Ramos (cell line): Measurements from ENCODE around the gene ANKRD40CL.
"Not testable (repeated sequence)": the region's sequence is repeated elsewhere in the genome, so short reads cannot be mapped to it uniquely, and the experiment has no call there.

Experiments used
- in situ Hi-C: fragments of 300-500 bp; cut with MboI; formaldehyde crosslinking; loops from one replicate; pipeline ENCODE4 v1.14.3; 2022; ENCODE audit warnings: low sequenced_read_pairs; ENCODE audit not compliant: unreplicated experiment

Gene ANKRD40CL, protein sequence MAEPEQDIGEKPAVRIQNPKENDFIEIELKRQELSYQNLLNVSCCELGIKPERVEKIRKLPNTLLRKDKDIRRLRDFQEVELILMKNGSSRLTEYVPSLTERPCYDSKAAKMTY

DNA sequence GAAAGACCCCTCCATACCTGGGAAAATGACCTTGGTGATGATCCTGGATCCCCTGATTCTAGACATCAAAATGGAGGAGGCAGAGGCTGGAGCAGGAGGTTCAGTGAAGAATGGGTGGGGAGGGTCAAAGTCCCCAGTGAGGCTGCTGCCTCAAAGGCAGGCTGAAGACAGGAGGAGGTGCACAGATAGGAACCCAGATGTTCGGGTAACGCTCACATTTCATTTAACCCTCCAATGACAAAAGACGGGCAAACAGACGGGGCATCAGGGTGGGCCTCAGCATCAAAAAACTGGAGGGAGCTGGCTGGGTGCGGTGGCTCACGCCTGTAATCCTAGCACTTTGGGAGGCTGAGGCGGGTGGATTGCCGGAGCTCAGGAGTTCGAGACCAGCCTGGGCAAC lies at the start of gene ANKRD40CL:
TSS of gene ANKRD40CL (minus strand) at position 73 of the 400 bp plus-strand sequence. CDS start 605 bp downstream, outside the sequence.
- in situ Hi-C loops, result no loop called here

DNA sequence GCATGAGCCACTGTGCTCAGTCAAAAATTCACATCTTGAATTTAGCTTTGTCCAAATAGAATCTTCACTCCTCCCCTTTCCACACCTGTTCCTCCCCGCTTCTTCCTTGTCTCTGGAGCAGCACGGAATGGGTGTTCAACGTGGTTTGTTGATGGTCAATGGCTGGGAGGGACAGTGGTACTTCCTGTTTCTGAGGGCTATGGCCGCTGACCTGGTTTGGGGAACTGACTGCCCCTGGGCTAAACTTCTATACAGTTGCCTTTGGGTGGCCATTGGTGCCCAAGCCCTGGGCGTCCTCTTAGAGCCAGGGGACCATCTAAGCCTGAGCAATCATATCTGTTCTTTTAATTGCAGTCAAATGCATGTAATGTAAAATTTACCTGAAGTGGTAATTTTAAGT lies 49.0 kb upstream of the ANKRD40CL start:
- in situ Hi-C loops, result no loop called here

DNA sequence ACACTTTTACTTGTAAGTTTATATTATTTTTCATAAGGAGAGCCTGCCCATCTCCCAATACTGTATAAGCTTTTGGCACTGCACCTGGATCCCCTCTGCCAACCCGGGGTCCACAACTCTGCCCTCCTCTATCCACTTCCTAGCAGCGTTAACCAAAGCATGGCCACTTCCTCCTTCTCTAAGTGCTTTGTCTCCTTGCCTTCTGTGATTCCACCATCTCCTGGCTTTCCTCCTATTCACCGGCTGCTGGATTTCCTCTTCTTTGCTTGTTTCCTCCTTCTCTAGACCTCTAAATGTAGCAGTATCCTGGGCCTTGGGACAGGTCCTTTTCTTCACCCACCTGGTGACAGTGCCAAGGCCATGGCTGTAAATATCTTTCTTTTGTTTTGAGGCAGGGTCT lies 48.1 kb upstream of the ANKRD40CL start:
- in situ Hi-C loops, result no loop called here

DNA sequence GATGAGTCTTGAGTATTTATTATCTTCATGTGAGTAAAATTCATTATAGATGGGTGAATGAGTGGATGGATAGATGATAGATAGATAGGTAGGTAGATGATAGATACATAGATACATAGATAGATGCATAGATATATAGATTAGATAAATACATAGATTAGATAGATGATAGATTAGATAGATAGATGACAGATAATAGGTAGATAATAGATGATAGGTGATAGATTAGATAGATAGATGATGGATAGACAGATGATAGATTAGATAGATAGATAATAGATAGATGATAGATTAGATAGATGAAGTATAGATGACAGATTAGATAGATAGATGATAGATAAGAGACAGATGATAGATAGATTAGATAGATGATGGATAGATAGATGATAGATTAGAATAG lies 46.3 kb upstream of the ANKRD40CL start:
- in situ Hi-C loops, result no loop called here

DNA sequence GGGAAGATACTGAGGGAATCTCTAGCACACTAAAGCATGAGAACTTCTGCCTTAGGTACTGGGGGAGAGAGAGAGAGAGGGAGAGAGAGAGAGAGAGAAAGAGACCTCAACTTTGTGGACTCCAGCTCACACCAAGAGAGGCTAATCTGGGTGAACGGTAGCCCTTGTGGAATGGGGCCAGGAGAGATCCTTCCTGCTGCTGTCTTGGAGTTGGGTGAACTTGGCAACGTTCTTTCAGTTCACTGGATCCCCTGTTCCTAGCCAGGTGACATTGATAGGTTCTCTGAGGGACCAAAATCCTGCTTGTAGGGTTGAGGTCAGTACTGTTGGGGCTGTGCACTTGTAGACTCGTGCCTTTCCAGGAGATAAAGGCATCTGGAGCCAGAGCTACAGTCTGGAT lies 41.6 kb upstream of the ANKRD40CL start:
- in situ Hi-C loops, result no loop called here

DNA sequence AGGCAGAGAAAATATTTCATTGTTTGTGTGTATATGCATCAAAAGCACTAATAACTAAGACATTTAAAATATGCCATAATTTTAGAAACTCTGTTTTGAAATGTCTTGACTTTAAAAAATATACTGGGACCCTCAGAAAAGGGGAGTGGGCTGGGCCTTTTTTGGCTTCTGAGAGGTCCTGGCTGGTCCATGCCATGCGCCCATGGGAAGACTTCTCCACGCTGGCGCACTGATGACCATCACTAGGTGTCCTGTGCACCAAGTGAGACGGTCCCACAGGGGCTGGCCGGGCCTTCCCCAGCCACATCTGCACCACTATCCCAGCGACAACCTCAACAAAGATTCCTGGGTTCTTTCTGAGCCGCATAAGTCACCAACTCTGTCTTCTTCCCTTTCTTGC lies 41.1 kb upstream of the ANKRD40CL start:
- in situ Hi-C loops, result no loop called here

DNA sequence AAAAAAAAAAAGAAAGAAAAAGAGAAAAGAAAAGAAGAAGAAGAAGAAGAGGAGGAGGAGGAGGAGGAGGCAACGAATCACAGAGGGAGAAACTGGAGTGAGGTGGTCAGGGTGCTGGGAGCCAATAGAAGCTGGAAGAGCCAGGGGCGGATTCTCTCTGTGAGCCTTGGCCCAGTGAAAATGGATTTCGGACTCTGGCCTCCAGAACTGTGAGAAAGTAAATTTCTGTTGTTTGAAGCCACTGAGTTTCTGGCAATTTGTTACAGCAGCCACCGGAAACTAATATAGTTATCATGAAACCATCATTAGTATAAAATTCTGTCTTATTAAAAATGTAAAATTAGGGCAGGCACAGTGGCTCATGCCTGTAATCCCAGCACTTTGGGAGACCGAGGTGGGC lies 40.4 kb upstream of the ANKRD40CL start:
- in situ Hi-C loops, result no loop called here

DNA sequence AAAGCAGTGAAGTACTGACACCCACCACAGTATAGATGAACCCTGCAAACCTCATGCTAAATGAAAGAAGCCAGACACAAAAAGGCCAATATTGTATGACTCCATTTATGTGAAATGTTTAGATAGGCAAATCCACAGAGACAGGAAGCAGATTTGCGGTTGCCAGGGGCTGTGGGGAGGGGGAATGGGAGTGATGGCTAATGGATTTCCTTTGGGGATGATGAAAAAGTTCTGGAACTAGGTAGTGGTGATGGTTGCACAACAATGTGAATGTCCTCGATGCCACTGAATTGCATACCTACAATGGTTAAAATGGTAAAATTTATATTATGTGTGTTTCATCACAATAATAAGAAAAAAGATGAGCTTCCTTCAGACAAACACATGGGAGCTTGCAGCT lies 39.7 kb upstream of the ANKRD40CL start:
- in situ Hi-C loops, result no loop called here

DNA sequence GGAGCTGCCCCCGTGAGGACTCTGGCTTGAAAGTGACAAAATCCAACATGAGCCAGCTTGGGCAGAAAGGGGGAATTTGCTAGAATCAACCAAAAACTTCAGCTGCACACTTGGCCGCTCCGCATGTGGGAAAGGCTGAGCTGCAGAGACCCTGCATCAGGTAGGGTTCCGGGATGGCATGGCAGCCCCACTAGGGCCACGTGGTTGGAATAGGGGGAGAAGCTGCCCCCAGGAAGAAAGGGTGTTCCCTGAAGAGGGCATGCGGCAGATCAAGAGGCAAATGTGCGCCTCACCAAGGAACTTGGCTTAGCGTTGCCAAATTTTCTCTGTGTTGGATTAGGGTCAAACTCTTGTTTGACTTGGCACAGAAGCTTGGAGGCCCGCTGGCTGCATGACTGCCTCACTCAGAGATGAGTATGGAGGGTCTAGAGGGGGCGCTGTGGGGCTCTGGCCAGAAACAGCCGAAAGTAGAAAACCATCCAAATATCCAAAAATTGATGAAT lies 38.9 kb upstream of the ANKRD40CL start:
- in situ Hi-C loops, result no loop called here

DNA sequence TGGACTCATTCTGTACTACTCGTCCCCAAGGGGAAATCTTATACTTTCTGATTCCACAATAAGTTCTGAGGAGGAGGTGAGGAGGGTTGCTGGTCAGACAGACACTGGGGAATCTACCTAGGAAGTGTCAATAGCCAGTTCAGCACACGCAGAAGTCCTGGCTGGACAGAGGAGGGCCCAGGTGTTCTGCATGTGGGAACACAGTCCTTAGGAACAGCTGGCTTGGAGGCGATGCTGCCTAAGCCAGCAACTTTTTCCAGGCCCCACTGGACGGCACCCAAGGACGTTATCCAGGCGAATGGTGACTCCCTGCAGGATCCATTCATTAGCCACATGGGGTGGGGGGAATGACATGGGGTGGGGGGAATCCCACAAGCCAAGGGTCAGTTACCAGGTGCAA lies 38.2 kb upstream of the ANKRD40CL start:
- in situ Hi-C loops, result no loop called here

DNA sequence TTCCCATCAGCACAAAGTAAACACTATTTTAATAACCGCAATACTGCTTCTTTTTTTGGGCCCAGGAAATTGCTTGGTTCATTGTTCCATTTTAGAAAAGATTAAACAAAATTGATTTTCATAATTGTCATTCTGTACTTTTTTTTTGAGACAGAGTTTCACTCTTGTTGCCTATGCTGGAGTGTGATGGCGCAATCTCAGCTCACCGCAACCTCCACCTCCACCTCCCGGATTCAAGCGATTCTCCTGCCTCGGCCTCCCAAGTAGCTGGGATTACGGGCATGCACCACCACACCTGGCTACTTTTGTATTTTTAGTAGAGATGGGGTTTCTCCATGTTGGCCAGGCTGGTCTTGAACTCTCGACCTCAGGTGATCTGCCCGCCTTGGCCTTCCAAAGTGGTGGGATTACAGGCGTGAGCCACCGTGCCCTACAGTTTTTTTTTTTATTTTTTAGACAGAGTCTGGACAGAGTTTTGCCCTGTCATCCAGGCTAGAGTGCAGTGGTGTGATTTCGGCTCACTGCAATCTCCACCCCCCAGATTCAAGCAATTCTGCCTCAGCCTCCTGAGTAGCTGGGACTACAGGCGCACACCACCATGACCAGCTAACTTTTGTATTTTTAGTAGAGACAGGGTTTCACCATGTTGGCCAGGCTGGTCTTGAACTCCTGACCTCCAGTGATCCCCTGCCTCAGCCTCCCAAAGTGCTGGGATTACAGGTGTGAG lies 37.6 kb upstream of the ANKRD40CL start:
- in situ Hi-C loops, result not testable (repeated sequence)

DNA sequence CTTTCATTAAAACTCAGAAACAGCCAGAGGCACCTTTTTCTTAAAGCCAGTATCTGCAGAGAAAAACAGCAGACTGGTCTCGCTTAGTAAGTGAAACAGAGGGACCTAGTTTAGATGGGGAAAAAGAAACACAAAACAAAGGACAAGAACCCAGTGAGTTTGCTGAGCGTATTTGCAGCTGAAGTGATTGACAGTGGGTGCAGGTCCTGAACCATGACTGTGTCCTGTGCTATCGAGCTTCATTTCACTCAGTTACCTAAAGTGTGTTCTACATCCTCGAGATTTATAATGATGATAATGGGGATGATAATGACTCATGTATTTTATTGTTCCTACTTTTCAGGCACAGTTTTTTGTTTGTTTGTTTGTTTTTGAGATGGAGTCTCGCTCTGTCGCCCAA lies 36.4 kb upstream of the ANKRD40CL start:
- in situ Hi-C loops, result no loop called here

DNA sequence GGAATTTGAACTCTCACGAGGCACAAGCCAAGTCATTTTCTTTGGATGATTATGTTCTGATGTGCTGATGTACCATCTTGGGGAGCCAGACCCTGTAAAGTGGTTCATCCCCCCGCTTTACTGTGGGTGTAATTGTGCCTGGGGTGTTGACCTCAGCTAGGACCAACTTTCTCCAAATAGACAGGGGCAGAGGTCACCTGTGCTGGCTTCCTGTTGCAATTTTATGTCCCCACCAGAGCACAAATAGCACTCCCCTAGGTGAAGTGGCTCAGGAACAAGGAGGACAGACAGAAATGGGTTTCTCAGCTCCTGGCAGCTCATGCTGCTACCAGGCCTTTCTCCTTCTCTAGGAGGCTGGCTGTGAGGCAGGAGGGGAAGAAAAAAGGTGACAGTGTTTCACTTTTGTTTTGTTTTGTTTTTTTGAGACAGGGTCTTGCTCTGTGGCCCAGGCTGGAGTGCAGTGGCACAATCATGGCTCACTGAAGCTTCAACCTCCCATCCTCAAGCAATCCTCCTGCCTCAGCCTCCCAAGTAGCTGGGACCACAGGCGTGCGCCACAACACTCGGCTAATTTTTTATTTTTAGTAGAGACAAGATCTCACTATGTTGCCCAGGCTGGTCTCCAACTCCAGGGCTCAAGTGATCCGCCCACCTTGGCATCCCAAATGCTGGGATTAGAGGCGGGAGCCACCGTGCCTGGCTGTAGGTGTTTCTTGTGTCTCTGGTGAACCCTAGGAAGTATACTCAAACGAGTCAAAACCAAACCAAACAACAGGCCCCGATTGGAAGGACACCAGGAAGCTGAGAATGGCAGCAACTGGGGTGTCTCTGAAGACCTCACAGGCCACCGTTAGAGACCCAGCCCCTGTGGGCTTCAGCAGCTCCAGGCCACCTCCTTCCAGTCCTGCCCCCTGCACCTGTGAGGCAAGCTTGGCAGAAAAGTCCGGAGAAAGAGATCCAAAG lies 35.6 kb upstream of the ANKRD40CL start:
- in situ Hi-C loops, result no loop called here

DNA sequence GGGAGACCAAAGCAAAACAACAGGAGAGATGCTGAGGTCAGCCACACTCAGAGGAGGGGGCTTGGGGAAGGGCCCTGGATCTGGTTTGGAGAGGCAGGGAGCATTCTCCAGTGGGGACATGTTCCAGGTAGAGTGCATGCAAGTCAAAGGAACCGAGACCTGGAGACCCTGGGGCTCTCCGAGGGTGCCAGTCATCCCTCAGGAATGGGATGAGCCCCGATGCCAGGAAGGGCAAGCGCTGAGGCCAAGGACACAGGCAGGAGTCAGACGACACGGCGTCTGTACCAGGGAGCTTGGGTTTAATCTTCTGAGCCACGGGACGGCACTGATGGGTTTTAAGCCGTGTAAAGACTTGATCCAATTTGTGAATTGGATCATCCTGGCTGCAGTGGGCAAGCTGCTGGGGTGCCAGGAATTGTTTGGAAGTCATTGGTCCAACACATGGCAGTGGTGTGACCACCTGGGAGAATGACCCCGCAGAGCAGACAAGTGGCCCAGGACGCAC lies 32.9 kb upstream of the ANKRD40CL start:
- in situ Hi-C loops, result no loop called here

DNA sequence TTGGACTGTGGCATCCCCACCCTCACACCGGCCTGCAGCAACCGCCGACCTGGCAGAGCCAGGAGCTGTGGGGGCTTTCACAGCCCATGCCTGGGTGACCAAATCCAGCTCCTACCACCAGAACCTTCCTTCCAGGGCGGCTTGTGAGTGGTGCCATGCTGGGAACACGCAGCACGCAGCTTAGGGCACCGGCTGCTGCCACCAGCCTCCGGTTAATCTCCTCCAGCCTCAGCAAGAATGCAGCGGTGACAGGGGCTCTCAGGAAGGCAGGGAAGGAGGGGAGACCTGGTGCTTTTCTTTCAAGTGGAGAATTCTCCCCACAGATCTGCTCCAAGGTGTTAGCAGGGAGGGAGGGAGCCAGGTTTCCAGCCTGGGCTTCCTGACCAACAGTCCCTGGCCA lies 32.3 kb upstream of the ANKRD40CL start:
- in situ Hi-C loops, result no loop called here

DNA sequence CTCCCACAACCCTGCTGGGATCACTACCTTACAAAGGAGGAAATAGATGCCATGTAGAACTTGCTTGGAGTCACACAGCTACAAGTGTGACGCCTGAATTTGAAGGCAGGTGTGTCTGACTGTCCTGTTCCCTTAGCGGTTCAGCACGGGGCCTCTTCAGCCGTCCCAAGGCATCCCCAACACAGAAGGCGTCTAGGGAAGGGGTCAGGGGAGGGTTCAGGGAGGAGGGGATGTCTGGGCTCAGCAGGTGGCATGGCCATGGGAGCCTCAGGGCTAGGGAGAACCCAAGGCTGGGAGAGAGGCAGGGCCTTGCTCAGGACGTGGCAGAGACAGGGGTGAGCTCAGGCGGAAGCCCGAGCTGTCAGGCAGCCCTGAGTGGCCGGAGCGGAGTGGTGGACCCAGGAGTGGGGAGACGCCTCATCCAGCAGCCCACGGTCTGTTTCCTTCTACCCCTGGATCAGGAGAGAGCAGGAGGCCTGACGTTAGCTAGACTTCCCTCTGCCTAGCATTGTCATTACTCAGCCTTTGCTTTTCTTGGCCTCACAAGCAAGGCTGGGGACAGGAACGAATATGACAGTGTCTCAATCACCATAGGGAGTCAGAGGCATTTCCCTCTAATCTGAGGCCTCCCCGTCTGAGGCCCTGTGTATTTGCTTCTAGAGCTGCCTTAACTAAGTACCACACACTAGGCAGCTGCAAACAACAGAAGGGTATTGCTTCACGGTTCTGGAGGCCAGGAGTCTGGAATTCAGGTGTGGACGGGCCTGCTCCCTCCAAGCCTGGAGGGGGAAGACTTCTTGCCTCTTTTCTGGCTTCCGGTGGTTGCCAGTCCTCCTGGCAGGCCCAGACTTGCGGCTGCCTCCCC lies 31.3 kb upstream of the ANKRD40CL start:
- in situ Hi-C loops, result no loop called here

DNA sequence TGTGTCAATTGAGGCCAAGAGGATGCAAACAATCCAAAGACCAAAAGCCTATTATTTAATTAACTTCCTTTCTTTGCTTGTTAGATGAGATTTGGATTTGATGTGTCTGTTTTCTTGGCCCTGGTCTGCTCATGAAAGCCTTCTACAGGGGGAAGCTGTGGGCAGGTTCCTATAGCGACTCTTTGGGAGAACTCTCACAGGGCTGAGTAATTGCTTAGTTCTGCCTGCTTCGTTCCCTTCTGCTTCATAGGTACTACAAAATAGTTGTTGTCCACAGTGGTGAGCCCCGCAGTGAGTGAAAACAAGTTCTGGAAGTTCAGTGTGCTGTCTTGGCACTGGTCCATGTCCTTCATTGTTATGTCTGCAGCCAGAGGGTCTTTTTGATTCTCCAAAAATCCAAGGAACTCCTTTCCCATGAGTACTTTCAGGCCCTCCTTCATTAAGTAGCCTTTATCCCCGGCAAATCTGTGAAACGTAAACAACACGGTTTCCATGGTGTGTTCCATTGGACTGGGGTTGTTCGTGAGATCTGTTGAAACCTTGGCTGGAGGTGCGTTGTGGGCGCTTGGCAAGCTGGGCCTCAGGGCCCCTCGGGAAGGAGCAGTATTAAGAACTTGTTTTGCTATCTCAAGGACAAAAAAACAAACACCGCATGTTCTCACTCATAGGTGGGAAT lies 30.0 kb upstream of the ANKRD40CL start:
- in situ Hi-C loops, result no loop called here

DNA sequence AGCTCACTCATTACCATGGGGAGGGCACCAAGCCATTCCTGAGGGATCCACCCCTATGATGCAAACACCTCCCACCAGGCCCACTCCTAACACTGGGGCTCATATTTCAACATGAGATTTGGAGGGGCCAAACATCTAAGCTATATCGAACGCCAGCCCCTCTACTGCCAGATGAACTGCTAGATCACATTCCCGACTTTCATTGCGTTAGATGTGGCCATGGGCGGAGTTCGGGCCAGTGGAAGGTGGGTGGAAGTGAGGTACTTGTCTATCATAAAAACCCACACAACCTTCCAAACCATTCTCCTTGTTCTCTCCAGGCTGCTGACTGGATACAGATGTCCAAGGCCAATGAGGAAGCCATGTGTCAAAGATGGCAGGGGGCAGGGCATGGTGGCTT lies 27.0 kb upstream of the ANKRD40CL start:
- in situ Hi-C loops, result no loop called here

DNA sequence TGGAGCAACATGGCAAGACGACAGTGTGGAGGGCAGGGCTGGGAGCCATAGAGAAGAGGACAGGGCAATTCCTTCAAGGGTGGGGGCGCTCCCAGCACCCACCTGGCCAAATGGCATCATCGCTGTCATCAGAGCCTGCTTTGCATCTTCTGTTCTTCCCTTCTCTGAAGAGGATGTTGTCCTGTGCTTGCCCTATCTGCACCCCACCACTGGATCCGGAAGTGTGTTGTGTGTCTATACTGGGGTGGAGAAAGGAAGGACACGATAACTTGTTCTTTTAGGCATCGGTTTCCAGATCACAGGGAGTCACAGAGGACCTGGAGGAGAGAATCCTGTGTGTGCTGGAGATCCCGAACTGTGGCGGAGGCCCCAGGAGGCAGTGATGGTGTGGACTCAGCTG lies 25.7 kb upstream of the ANKRD40CL start:
- in situ Hi-C loops, result no loop called here
